Measurements from ENCODE around the gene SLC13A1.
A peak's percentile ranks its signal among the peaks of the same experiment; 100 is the strongest.

SLC13A1 gene

DNA sequence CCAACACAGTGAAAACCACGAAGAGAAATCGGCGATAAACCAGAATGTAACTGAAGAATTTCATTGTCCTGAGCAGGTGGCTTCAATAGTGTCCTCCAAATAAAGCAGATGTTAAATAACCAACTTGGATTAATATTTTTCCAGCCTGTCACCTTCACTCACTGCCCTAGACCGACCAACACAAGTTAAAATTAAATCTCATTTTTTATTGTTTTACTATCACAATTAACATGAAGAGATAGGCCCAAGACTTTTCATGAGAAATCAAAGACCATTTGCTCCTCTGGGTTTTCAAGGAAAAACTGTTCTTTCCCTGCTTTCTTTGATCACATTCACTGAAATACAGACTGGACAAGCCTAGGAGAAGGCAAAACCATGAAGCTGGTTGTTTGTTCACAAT, at the start of gene SLC13A1:
TSS of gene SLC13A1 (minus strand) at position 87 of the 400 bp plus-strand sequence. CDS start at position 64, 23 bp downstream.
- Histone ChIP-seq H3K36me3 (ENCODE audit: control insufficient read depth, insufficient read depth, low read length) (no peaks in the 10 kb centered on the region), H3K27me3 (replicated peaks; ENCODE audit: control insufficient read depth, insufficient read depth, low read length) (no peaks in the 10 kb centered on the region), H3K4me3 (replicated peaks; ENCODE audit: low read depth, low read length) (no peak within 1 kb of the TSS)
- TF ChIP-seq, protein P1, sequence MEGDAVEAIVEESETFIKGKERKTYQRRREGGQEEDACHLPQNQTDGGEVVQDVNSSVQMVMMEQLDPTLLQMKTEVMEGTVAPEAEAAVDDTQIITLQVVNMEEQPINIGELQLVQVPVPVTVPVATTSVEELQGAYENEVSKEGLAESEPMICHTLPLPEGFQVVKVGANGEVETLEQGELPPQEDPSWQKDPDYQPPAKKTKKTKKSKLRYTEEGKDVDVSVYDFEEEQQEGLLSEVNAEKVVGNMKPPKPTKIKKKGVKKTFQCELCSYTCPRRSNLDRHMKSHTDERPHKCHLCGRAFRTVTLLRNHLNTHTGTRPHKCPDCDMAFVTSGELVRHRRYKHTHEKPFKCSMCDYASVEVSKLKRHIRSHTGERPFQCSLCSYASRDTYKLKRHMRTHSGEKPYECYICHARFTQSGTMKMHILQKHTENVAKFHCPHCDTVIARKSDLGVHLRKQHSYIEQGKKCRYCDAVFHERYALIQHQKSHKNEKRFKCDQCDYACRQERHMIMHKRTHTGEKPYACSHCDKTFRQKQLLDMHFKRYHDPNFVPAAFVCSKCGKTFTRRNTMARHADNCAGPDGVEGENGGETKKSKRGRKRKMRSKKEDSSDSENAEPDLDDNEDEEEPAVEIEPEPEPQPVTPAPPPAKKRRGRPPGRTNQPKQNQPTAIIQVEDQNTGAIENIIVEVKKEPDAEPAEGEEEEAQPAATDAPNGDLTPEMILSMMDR (IDR thresholded peaks at IDR 0.05; ENCODE audit: insufficient read depth, low read length, poor library complexity, severe bottlenecking) = no peak
- no peak for DNase-seq (ENCODE audit: extremely low read depth, insufficient read length)

DNA sequence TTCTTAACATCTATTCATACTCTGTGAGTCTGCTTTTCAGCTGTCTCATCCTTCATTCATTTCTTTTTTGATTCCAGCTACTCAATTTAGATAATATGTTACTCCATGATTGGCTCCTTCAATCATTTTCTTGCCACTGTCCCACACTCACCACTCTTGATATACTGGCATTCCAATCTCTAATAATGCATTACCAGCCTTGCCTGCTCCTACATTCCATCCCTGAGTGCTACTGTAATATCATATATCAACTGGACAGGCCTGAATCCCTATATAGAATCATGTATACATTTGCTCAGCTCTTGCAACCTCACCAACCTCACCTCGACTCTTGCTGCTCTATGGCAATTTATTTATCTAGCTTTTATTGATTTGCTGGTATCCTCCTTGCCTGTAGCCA, 45.0 kb upstream of the SLC13A1 start:
- Histone ChIP-seq H3K36me3 (ENCODE audit: control insufficient read depth, insufficient read depth, low read length) (no peaks in the 10 kb centered on the region), H3K4me3 (replicated peaks; ENCODE audit: low read depth, low read length) (no peak overlapping the region), H3K27me3 (replicated peaks; ENCODE audit: control insufficient read depth, insufficient read depth, low read length) (no peaks in the 10 kb centered on the region)
- no peak for DNase-seq (ENCODE audit: extremely low read depth, insufficient read length)
- TF ChIP-seq, protein P1 (IDR thresholded peaks at IDR 0.05; ENCODE audit: insufficient read depth, low read length, poor library complexity, severe bottlenecking) = no peak

GRCh38 chr7:123242467-123243092, 42.8 kb upstream of the SLC13A1 start:
- H3K36me3 ChIP-seq (ENCODE audit: control insufficient read depth, insufficient read depth, low read length) = no peaks in the 10 kb centered on the region

DNA sequence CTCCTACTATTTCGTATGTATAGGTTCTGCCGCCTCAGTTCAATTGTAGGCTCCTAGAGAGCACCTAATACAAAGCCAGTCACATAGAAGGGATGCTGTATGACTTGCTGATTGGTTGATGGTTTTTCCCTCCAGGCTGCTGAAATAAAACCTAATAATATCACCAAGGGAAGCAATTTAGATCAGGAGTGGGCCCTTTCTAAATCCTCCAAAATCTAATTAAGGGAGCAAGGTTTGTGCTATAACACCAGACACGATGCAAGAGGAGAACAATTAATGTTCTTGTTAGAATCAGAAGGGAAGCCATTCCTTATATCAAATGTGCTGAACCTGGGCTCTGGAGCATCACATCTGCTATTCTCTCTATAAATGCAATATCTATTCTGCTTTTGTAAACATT, 42.0 kb upstream of the SLC13A1 start:
- Histone ChIP-seq H3K36me3 (ENCODE audit: control insufficient read depth, insufficient read depth, low read length) (no peaks in the 10 kb centered on the region), H3K27me3 (replicated peaks; ENCODE audit: control insufficient read depth, insufficient read depth, low read length) (no peaks in the 10 kb centered on the region), H3K4me3 (replicated peaks; ENCODE audit: low read depth, low read length) (no peak overlapping the region)
- TF ChIP-seq, protein P1 (IDR thresholded peaks at IDR 0.05; ENCODE audit: insufficient read depth, low read length, poor library complexity, severe bottlenecking) = no peak
- DNase-seq (ENCODE audit: extremely low read depth, insufficient read length) = no peak

More at GRCh38 chr7:123242467-123243092, 42.8 kb upstream of the SLC13A1 start:
- no peaks in the 10 kb centered on the region for H3K27me3 ChIP-seq (replicated peaks; ENCODE audit: control insufficient read depth, insufficient read depth, low read length)
- peak overlapping the region; percentile 8; the same call in 1 of the 2 replicates for H3K4me3 ChIP-seq (replicated peaks; ENCODE audit: low read depth, low read length)
- TF ChIP-seq, protein P1 (IDR thresholded peaks at IDR 0.05; ENCODE audit: insufficient read depth, low read length, poor library complexity, severe bottlenecking) = no peak
- DNase-seq (ENCODE audit: extremely low read depth, insufficient read length) = no peak

- Histone ChIP-seq H3K27me3 (replicated peaks; ENCODE audit: control insufficient read depth, insufficient read depth, low read length) (no peaks in the 10 kb centered on the region), H3K4me3 (replicated peaks; ENCODE audit: low read depth, low read length) (no peak overlapping the region), H3K36me3 (ENCODE audit: control insufficient read depth, insufficient read depth, low read length) (no peaks in the 10 kb centered on the region)
- DNase-seq (ENCODE audit: extremely low read depth, insufficient read length) = no peak
- TF ChIP-seq, protein P1 (IDR thresholded peaks at IDR 0.05; ENCODE audit: insufficient read depth, low read length, poor library complexity, severe bottlenecking) = no peak
Observed at GRCh38 chr7:123231021-123232000, 31.5 kb upstream of the SLC13A1 start.

All from GM06990 (cell line).